GM12875 (cell line): ENCODE results near the gene CA9.
"Not testable (repeated sequence)": the region's sequence is repeated elsewhere in the genome, so short reads cannot be mapped to it uniquely, and the experiment has no call there.

Experiments used
- H3K4me3 ChIP-seq: one replicate; pipeline ENCODE4 v1.5.1; 2011; ENCODE audit warnings: low read depth, low read length, control low read depth
- TF ChIP-seq, protein P1 (sequence below): IDR thresholded peaks from 2 replicates; pipeline ENCODE4 v1.5.1; 2011; ENCODE audit warnings: low read depth, mild to moderate bottlenecking, control low read depth, inconsistent platforms, low read length, moderate library complexity, borderline replicate concordance; ENCODE audit not compliant: insufficient read depth

The CA9 gene

DNA sequence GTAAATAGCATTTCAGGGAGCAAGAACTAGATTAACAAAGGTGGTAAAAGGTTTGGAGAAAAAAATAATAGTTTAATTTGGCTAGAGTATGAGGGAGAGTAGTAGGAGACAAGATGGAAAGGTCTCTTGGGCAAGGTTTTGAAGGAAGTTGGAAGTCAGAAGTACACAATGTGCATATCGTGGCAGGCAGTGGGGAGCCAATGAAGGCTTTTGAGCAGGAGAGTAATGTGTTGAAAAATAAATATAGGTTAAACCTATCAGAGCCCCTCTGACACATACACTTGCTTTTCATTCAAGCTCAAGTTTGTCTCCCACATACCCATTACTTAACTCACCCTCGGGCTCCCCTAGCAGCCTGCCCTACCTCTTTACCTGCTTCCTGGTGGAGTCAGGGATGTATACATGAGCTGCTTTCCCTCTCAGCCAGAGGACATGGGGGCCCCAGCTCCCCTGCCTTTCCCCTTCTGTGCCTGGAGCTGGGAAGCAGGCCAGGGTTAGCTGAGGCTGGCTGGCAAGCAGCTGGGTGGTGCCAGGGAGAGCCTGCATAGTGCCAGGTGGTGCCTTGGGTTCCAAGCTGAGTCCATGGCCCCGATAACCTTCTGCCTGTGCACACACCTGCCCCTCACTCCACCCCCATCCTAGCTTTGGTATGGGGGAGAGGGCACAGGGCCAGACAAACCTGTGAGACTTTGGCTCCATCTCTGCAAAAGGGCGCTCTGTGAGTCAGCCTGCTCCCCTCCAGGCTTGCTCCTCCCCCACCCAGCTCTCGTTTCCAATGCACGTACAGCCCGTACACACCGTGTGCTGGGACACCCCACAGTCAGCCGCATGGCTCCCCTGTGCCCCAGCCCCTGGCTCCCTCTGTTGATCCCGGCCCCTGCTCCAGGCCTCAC lies at the start of gene CA9:
CA9 (plus strand) TSS at position 797 of the 893 bp plus-strand sequence; CDS start at position 829, 32 bp downstream.
- TF ChIP-seq, protein P1, sequence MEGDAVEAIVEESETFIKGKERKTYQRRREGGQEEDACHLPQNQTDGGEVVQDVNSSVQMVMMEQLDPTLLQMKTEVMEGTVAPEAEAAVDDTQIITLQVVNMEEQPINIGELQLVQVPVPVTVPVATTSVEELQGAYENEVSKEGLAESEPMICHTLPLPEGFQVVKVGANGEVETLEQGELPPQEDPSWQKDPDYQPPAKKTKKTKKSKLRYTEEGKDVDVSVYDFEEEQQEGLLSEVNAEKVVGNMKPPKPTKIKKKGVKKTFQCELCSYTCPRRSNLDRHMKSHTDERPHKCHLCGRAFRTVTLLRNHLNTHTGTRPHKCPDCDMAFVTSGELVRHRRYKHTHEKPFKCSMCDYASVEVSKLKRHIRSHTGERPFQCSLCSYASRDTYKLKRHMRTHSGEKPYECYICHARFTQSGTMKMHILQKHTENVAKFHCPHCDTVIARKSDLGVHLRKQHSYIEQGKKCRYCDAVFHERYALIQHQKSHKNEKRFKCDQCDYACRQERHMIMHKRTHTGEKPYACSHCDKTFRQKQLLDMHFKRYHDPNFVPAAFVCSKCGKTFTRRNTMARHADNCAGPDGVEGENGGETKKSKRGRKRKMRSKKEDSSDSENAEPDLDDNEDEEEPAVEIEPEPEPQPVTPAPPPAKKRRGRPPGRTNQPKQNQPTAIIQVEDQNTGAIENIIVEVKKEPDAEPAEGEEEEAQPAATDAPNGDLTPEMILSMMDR = no peak
- no peak within 1 kb of the TSS for H3K4me3 ChIP-seq

DNA sequence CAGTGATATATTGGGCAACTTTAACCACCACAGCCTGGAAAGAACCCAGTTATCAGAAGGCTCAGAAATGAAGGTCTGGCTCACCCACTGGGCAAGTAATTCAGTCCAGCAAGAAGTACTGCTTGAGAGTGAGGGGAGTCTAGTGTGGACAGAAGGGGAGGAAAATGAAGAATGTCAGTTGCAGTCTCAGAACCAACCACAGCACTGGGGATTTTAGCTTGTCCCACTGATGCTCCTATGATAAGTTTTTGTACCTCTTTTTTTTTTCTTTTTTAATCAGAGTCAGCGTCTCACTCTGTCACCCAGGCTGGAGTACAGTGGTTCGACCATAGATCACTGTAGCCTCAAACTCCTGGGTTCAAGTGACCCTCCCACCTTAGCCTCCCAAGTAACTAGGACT lies 46.2 kb upstream of the CA9 start:
- no peak overlapping the region for H3K4me3 ChIP-seq

DNA sequence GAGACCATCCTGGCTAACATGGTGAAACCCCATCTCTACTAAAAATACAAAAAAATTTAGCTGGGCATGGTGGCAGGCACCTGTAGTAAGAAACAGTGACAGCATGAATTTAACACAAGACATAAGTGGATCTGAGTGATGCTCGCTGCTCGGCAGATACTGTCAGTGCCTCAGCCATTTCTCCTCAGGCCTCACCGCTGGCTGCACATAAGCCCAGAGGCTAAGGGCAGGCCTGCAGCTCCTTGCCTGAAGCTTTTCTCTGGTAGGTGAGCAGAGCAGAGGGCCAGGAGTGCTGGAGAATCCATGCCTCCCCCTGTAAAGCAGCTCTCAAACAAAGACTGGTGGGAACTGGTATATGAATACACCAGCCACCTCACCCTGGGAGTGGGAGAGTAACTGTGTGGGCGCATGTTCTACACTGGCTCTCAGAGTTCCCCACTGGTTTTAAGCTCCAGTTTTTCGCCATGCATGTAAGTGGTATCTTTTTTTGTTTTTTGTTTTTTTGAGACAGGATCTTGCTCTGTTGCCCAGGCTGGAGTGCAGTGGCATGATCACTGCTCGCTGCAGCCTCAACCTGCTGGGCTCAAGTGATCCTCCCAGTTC lies 45.2 kb upstream of the CA9 start:
- H3K4me3 ChIP-seq = no peak overlapping the region
- TF ChIP-seq, protein P1 = no peak

More for the DNA sequence above, 46.2 kb upstream of the CA9 start:
- TF ChIP-seq, protein P1 = no peak

DNA sequence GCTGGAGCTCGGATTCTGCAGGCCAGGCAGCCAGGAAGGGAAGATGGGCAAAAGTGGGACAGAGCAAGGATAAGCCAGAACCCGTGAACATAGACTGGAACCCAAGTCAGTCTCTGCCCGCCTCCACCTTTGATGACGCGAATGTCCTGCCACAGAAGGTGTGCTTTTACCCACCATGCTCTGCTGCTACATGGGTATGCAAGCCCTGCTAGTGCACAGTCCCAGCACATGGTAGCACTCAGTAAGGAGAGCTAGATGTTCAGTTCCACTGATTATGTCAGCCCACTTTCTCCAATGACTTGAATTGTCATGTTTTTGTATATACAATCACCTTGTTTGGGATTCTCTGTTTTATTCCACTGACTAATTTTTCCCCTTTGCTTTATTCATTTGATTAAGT lies 44.1 kb upstream of the CA9 start:
- H3K4me3 ChIP-seq = no peak overlapping the region
- TF ChIP-seq, protein P1 = no peak

DNA sequence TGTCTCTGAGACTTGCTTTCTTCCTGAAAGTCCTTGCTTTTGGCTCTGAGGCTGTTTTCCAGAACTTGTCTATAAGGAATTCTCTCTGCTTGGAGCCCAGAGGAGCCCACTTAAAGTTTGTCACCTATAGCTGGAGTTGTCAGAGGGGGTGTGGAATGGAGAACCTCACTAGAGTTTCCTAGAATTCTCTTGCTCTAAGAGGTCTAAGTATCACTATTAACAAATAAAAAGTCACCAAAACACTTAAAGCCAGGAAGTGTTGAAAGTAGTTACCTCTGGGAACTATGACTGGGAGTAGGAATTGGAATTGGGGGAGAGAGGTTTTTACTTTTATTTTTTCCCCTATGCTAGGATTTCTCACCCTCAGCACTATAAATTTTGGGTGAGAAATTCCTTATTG lies 38.0 kb upstream of the CA9 start:
- no peak overlapping the region for H3K4me3 ChIP-seq
- TF ChIP-seq, protein P1 = no peak

DNA sequence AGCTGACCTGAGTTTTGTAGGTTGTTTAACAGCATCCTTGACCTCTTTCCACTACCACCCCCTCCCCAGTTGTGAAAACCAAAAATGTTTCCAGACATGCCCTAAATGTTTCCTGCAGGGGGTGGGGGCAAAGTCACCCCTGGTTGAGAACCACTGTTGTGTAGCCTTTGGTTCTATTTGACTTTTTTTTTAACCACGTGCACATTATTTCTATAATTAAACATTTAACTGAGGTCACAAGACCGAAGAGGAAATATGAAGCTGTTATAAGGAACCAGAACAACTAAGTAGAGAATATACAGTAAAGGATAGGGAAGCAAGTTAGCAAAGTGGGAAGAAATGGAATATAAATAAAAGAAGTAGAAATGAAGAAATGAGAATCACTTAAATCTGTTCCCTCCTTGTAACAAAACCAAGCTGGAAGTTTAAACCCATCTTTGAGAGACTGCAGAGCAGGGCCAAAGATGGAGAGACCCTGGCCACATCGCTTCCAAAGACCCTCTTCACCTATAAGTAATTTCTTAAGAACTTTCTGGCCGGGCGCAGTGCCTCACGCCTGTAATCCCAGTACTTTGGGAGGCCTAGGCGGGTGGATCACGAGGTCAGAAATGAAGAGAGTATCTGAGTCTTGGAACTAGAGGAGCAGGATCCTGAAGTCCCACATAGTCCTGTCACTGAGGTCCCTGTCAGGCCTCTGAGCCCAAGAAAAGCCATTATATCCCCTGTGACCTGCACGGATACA lies 37.4 kb upstream of the CA9 start:
- H3K4me3 ChIP-seq = no peak overlapping the region

DNA sequence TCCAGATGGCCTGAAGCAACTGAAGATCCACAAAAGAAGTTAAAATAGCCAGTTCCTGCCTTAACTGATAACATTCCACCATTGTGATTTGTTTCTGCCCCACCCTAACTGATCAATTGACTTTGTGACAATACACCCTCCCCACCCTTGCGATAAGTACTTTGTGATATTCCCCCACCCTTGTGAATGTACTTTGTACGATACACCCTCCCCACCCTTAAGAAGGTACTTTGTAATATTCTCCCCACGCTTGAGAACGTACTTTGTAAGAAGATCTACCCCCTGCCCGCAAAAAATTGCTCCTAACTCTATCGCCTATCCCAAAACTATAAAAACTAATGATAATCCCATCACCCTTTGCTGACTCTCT lies 36.9 kb upstream of the CA9 start:
- H3K4me3 ChIP-seq = not testable (repeated sequence)

More for the DNA sequence above, 37.4 kb upstream of the CA9 start:
- TF ChIP-seq, protein P1 = no peak

DNA sequence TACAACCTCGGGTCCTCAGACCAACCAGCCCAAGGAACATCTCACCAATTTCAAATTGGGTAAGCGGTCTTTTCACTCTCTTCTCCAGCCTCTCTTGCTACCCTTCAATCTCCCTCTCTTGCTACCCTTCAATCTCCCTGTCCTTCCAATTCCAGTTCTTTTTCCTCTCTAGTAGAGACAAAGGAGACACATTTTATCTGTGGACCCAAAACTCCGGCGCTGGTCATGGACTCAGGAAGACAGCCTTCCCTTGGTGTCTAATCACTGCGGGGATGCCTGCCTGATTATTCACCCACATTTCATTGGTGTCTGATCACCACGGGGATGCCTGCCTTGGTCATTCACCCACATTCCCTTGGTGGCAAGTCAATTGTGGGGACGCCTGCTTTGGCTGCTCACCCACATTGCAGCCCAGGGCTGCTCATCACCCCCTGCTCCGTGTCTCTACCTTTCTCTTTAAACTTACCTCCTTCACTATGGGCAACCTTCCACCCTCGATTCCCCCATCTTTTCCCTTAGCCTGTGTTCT lies 36.2 kb upstream of the CA9 start:
- not testable (repeated sequence) for H3K4me3 ChIP-seq

DNA sequence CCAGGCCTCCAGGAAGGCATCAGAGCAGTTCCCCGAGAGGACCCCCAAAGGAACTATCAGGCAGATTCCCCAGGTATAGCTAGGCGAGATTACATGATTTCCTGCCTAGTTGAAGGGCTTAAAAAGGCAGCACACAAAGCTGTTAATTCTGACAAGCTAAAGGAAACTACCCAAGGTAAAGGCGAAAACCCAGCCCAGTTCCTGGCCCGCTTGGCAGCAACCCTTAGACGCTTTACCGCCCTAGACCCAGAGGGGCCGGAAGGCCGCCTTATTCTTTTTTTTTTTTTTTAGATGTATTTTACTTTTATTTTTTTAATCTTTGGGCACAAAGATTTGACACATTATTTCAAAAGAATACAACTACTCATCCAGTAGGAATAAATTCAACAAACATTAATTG lies 35.0 kb upstream of the CA9 start:
- H3K4me3 ChIP-seq = not testable (repeated sequence)

DNA sequence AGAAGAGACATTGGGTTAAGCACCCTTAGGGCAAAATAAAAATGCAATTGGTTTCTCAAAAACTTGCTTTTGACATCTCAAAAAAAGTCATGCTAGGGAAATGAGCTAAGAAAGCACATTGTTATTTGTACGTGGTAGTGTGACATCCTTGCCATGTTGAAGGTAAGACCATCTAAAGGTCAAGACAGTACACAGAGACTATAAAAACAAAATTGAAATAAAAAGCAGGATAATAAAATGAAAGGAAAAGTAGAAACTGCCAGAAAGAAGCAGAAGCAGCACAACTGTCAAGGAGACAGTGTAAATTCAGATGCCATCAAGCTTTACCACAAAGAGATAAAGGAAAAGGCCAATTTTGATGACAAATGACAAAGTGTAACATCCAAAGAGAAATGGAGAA lies 34.5 kb upstream of the CA9 start:
- not testable (repeated sequence) for H3K4me3 ChIP-seq
